HG02870 (cell line): Measurements from ENCODE around the gene CNBD2.
A peak's percentile ranks its signal among the peaks of the same experiment; 100 is the strongest.
"Not testable (repeated sequence)": the region's sequence is repeated elsewhere in the genome, so short reads cannot be mapped to it uniquely, and the experiment has no call there.

Experiments
- ATAC-seq: cut with Tn5 transposase; IDR thresholded peaks from one replicate; pipeline ENCODE4 v1.9.1; 2021; ENCODE audit warnings: mild to moderate bottlenecking, moderate library complexity; ENCODE audit not compliant: unreplicated experiment

CNBD2 gene

GRCh38 chr20:36018208-36018988 lies 50.0 kb downstream of the CNBD2 start:
- ATAC-seq = no peak

GRCh38 chr20:36026131-36026530 lies 57.7 kb downstream of the CNBD2 start:
- ATAC-seq = not testable (repeated sequence)

GRCh38 chr20:36028106-36028808 lies 59.9 kb downstream of the CNBD2 start:
- ATAC-seq = no peak

GRCh38 chr20:36030149-36030548 lies 61.8 kb downstream of the CNBD2 start:
- ATAC-seq = no peak

GRCh38 chr20:36031806-36032205 lies 63.4 kb downstream of the CNBD2 start:
- no peak for ATAC-seq

- ATAC-seq = no peak
These were observed 66.5 kb downstream of the CNBD2 start for GRCh38 chr20:36034875-36035274.

GRCh38 chr20:36035745-36036144 lies 67.4 kb downstream of the CNBD2 start:
- no peak for ATAC-seq

- no peak for ATAC-seq
These were observed 68.3 kb downstream of the CNBD2 start for GRCh38 chr20:36036688-36037087.

GRCh38 chr20:36040571-36040970 lies 72.2 kb downstream of the CNBD2 start:
- ATAC-seq = no peak

- no peak for ATAC-seq
These were observed 75.1 kb downstream of the CNBD2 start for GRCh38 chr20:36043441-36043840.

- ATAC-seq = no peak
These were observed 75.6 kb downstream of the CNBD2 start for GRCh38 chr20:36043892-36044515.

- ATAC-seq = no peak
These were observed 77.0 kb downstream of the CNBD2 start for GRCh38 chr20:36045373-36045714.

GRCh38 chr20:36046073-36046798 lies 77.8 kb downstream of the CNBD2 start:
- not testable (repeated sequence) for ATAC-seq

- not testable (repeated sequence) for ATAC-seq
These were observed 81.0 kb downstream of the CNBD2 start for GRCh38 chr20:36049408-36049807.

GRCh38 chr20:36050436-36051317 lies 82.3 kb downstream of the CNBD2 start:
- peak; percentile 80 for ATAC-seq

- ATAC-seq = no peak
These were observed 83.1 kb downstream of the CNBD2 start for GRCh38 chr20:36051318-36052116.

- ATAC-seq = no peak
These were observed 83.7 kb downstream of the CNBD2 start for GRCh38 chr20:36052117-36052513.

- not testable (repeated sequence) for ATAC-seq
These were observed 85.6 kb downstream of the CNBD2 start for GRCh38 chr20:36053863-36054518.

- ATAC-seq = no peak
These were observed 86.8 kb downstream of the CNBD2 start for GRCh38 chr20:36055145-36055544.
